GM19240 (cell line): ENCODE data around the gene CTIF.
"Not testable (repeated sequence)": the region's sequence is repeated elsewhere in the genome, so short reads cannot be mapped to it uniquely, and the experiment has no call there.

Source experiments
- DNase-seq: peaks from one replicate; pipeline ENCODE4 v3.0.0; 2011; ENCODE audit warnings: low spot score; ENCODE audit not compliant: insufficient read length

CTIF gene

GRCh38 chr18:48703418-48703817 lies 164.6 kb downstream of the CTIF start:
- no peak for DNase-seq

- no peak for DNase-seq
These were observed 166.2 kb downstream of the CTIF start for GRCh38 chr18:48705043-48705442.

- no peak for DNase-seq
These were observed 166.7 kb downstream of the CTIF start for GRCh38 chr18:48705531-48705930.

GRCh38 chr18:48706731-48707130 lies 167.9 kb downstream of the CTIF start:
- DNase-seq, result no peak

- no peak for DNase-seq
These were observed 168.9 kb downstream of the CTIF start for GRCh38 chr18:48707636-48708296.

- no peak for DNase-seq
These were observed 170.0 kb downstream of the CTIF start for GRCh38 chr18:48708807-48709206.

GRCh38 chr18:48709371-48710062 lies 170.7 kb downstream of the CTIF start:
- no peak for DNase-seq

- peak; percentile 38 for DNase-seq
These were observed 173.0 kb downstream of the CTIF start for GRCh38 chr18:48711651-48712486.

- no peak for DNase-seq
These were observed 174.5 kb downstream of the CTIF start for GRCh38 chr18:48713309-48713708.

GRCh38 chr18:48714873-48715272 lies 176.0 kb downstream of the CTIF start:
- no peak for DNase-seq

GRCh38 chr18:48715711-48716361 lies 177.0 kb downstream of the CTIF start:
- peak; percentile 23 for DNase-seq

- DNase-seq, result not testable (repeated sequence)
These were observed 178.4 kb downstream of the CTIF start for GRCh38 chr18:48717227-48717626.

GRCh38 chr18:48718251-48718959 lies 179.6 kb downstream of the CTIF start:
- no peak for DNase-seq

GRCh38 chr18:48719388-48719787 lies 180.6 kb downstream of the CTIF start:
- no peak for DNase-seq

GRCh38 chr18:48719974-48720654 lies 181.3 kb downstream of the CTIF start:
- DNase-seq, result no peak

- no peak for DNase-seq
These were observed 181.8 kb downstream of the CTIF start for GRCh38 chr18:48720655-48721025.

- DNase-seq, result no peak
These were observed 182.5 kb downstream of the CTIF start for GRCh38 chr18:48721312-48721711.

- no peak for DNase-seq
These were observed 184.2 kb downstream of the CTIF start for GRCh38 chr18:48723016-48723415.

- no peak for DNase-seq
These were observed 185.0 kb downstream of the CTIF start for GRCh38 chr18:48723837-48724236.

GRCh38 chr18:48724442-48724841 lies 185.6 kb downstream of the CTIF start:
- no peak for DNase-seq

GRCh38 chr18:48724939-48725338 lies 186.1 kb downstream of the CTIF start:
- DNase-seq, result no peak
